Measurements from ENCODE around the gene GOLGA5. TPM values are rescaled to one million over a fixed set of nuclear protein-coding genes. Genes with fewer than 3 reads are reported as not detected.

Gene GOLGA5
- total and polyA plus RNA-seq, 2 of the 13 experiments (the other 11 are each of a cell fraction or from before 2014, with no cell fraction given) = 31.0 to 40.0 TPM

- TF ChIP-seq SP2 (CRISPR knock-in tag; IDR thresholded peaks at IDR 0.05) = no peak; the same call in 1 of the 2 replicates
- peak; percentile 74 for TF ChIP-seq ZNF18 (CRISPR knock-in tag; IDR thresholded peaks at IDR 0.05; ENCODE audit: insufficient replicate concordance)
- 0 out of 2 replicates have a peak, but pooled peaks have one; percentile 27 for TF ChIP-seq GFI1 (CRISPR knock-in tag; IDR thresholded peaks at IDR 0.05; ENCODE audit: borderline replicate concordance)
- TF ChIP-seq NFE2L1 (CRISPR knock-in tag; IDR thresholded peaks at IDR 0.05; ENCODE audit: borderline replicate concordance) = no peak
- no peak for TF ChIP-seq MTF2 (CRISPR knock-in tag; IDR thresholded peaks at IDR 0.05; ENCODE audit: borderline replicate concordance)
- TF ChIP-seq KDM6A (CRISPR knock-in tag; IDR thresholded peaks at IDR 0.05; ENCODE audit: low read depth) = no peak; the same call in 1 of the 2 replicates
- TF ChIP-seq SRSF1 (optimal IDR thresholded peaks at IDR 0.05; ENCODE audit: low read depth, low read length) = peak; percentile 96
- TF ChIP-seq ZNF468 (CRISPR knock-in tag; IDR thresholded peaks at IDR 0.05) = no peak
- TF ChIP-seq TCF7L2 (IDR thresholded peaks at IDR 0.05; ENCODE audit: low read depth, low read length) = no peak
- no peak for TF ChIP-seq ZNF878 (CRISPR knock-in tag; IDR thresholded peaks at IDR 0.05)
- TF ChIP-seq ZNF841 (CRISPR knock-in tag; IDR thresholded peaks at IDR 0.05; ENCODE audit: borderline replicate concordance) = no peak
- TF ChIP-seq ZNF383 (CRISPR knock-in tag; IDR thresholded peaks at IDR 0.05; ENCODE audit: borderline replicate concordance) = no peak
- no peak for TF ChIP-seq SOX6 (IDR thresholded peaks at IDR 0.05)
- TF ChIP-seq SOX6 (CRISPR knock-in tag; IDR thresholded peaks at IDR 0.05) = peak; percentile 69
- TF ChIP-seq ZNF121 (CRISPR knock-in tag; IDR thresholded peaks at IDR 0.05) = no peak
- peak; percentile 69 for TF ChIP-seq ZNF709 (CRISPR knock-in tag; IDR thresholded peaks at IDR 0.05)
- peak; percentile 72; the same call in 1 of the 2 replicates for TF ChIP-seq DZIP1 (CRISPR knock-in tag; IDR thresholded peaks at IDR 0.05)
- TF ChIP-seq KMT2A (CRISPR knock-in tag; IDR thresholded peaks at IDR 0.05) = peak; percentile 90
- peak; percentile 98 for TF ChIP-seq ZNF687 (CRISPR knock-in tag; IDR thresholded peaks at IDR 0.05)
- peak; percentile 63 for TF ChIP-seq GABPA (IDR thresholded peaks at IDR 0.05; ENCODE audit: low read depth, low read length)
- peak; percentile 88 for TF ChIP-seq GABPA (CRISPR knock-in tag; IDR thresholded peaks at IDR 0.05; ENCODE audit: low read depth)
These were observed at the start of gene GOLGA5 (continued) for GRCh38 chr14:92793709-92794546.

All from HepG2 (cell line).